ENCODE data around the gene LCE4A. TPM values are rescaled to one million over a fixed set of nuclear protein-coding genes. Genes with fewer than 3 reads are reported as not detected.
"Not testable (repeated sequence)": the region's sequence is repeated elsewhere in the genome, so short reads cannot be mapped to it uniquely, and the experiment has no call there.

The LCE4A gene, protein sequence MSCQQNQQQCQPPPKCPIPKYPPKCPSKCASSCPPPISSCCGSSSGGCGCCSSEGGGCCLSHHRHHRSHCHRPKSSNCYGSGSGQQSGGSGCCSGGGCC
- total RNA-seq (2014; rRNA removed; shearing (Covaris generic)) = not detected in 2 replicates

GRCh38 chr1:152707860-152708259 lies at the start of gene LCE4A:
Gene LCE4A (plus strand): TSS chr1:152708160. CDS start chr1:152709076, 916 bp downstream.
- no peak for DNase-seq (ENCODE audit: low read depth)

GRCh38 chr1:152658649-152659048 lies 49.3 kb upstream of the LCE4A start:
- no peak for DNase-seq (ENCODE audit: low read depth)

- DNase-seq (ENCODE audit: low read depth) = no peak
Observed at GRCh38 chr1:152663098-152663497, 44.9 kb upstream of the LCE4A start, which contains the start of gene LCE2D. Gene LCE2D (plus strand): TSS chr1:152663380. CDS start chr1:152664106, 726 bp downstream.

GRCh38 chr1:152666171-152666570 lies 41.8 kb upstream of the LCE4A start:
- not testable (repeated sequence) for DNase-seq (ENCODE audit: low read depth)

DNA sequence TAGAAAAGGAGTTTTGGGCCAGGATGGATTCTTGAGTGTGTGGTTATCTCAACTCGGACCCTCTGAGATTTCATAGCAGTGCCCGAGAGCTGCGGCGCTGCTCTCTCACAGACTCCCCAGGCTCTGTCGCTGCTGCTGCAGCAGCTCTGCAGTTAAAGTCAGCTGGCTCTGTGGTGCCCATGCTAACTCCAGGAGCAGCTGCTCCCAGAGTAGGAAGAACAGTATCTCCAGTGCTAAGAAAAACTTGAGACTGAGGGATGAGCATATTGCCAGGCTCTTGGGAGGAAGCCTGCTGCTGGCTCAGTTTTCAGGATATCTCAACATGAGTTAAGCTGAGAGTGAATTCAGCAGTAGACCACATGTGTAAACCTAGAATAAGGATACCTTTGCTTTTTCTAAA lies 40.3 kb upstream of the LCE4A start:
- DNase-seq (ENCODE audit: low read depth) = no peak

- no peak for DNase-seq (ENCODE audit: low read depth)
Observed at GRCh38 chr1:152673016-152673415, 34.9 kb upstream of the LCE4A start.

- not testable (repeated sequence) for DNase-seq (ENCODE audit: low read depth)
Observed at GRCh38 chr1:152674983-152675382, 33.0 kb upstream of the LCE4A start, which contains the start of gene LCE2C. Gene LCE2C (plus strand): TSS chr1:152675279. CDS start chr1:152676016, 737 bp downstream.

DNA sequence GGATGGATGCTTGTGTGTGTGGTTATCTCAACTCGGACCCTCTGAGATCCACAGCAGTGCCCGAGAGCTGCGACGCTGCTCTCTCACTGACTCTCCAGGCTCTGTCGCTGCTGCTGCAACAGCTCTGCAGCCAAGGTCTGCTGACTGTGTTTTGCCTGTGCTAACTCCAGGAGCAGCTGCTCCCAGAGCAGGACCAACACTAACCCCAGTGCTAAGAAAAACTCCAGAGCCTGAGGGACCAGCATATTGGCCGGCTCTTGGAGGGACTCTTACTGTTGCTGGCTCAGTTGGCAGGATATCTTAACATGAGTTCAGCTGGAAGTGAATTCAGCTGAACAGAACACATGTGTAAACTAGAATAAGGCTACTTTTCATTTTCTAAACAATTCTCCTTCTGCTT lies 28.5 kb upstream of the LCE4A start:
- DNase-seq (ENCODE audit: low read depth) = no peak

DNA sequence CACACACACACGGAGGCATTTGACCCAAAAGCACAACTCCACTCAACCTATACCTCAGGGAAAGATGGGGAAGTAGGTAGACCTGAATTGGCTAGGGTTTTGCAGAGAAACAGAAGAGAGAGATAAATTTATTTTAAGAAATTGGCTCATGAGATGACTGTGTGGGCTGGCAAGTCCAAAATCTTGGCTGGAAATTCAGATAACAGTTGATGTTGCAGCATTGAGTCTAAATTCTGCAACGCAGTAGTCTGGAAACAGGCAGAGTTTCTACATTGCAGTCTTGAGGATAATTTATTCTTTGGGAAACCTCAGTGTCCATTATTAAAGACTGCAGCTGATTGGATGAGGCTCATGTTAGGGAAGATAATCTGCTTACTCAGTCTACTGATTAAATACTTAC lies 26.3 kb upstream of the LCE4A start:
- DNase-seq (ENCODE audit: low read depth) = no peak

GRCh38 chr1:152683846-152684245 lies 24.1 kb upstream of the LCE4A start:
- no peak for DNase-seq (ENCODE audit: low read depth)

GRCh38 chr1:152685823-152686222 lies 22.1 kb upstream of the LCE4A start, which contains the start of gene LCE2B:
Gene LCE2B (plus strand): TSS chr1:152686123. CDS start chr1:152686844, 721 bp downstream.
- DNase-seq (ENCODE audit: low read depth) = not testable (repeated sequence)

DNA sequence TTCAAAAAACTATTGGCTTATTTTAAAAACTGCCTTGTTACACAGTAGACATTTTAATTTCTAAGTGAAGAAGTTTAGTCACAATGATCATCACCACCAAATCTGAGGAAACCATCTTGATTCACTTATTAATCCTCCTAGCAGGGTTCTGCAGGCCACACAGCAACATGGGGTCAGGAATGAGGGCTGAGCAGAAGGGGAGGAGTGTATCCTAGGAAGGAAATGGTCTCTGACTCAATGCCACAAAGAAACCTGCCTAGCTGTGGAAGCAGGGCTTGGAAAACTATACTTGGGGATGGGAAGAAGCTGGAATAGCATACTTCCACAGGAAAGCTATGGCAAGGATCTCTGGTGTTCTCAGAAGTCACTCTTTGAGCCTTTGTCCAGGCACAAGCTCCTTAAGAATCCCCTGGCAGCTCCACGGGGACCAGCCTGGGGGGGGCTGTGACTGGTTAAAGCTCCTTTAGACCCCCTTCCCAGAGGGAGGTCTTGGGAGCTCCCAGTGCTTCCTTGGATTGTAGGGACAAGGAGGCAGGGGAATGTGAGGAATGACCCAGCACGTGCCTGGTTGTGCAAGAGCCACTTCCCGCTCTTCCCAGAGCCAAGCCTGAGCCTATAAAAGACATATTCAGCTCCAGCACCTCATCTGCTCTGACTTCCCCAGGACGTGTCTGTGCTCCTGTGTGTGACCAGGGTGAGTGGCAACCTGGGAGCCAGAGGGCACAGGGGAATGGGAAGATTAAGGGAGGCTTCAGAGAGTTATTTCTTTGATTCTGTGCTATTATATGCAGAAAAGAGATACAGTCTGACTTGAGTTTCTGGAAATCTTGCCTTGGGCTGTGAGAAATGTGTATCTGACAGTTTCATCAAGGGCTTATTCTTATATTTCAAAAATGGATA lies 10.0 kb upstream of the LCE4A start, which contains the start of gene LCE2A:
Gene LCE2A, plus strand, starts transcription at position 645 of the 900 bp plus-strand sequence. CDS start 557 bp downstream, outside the sequence.
- no peak for DNase-seq (ENCODE audit: low read depth)

GRCh38 chr1:152699746-152700145 lies 8.2 kb upstream of the LCE4A start:
- DNase-seq (ENCODE audit: low read depth) = no peak

- no peak for DNase-seq (ENCODE audit: low read depth)
Observed at GRCh38 chr1:152718238-152718637, 10.3 kb downstream of the LCE4A start.

DNA sequence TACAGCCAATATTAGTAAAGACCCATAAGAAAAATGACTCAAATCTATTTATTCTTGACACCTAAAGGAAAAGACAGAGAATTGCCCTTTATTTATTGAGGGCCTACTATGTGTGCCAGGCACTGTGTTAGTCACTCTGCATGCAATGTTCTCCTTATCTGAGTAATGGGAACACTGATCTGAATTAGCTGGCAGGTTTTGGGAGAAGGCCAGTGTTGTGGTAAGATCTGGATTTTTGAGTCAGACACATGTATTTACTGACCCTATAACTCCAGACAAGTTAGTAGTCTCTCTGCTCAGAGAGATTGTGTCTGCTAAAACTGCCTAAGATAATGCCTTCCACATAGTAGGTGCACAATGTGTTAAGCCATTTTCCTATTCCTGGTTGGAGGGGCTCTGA lies 17.3 kb downstream of the LCE4A start:
- DNase-seq (ENCODE audit: low read depth) = no peak

DNA sequence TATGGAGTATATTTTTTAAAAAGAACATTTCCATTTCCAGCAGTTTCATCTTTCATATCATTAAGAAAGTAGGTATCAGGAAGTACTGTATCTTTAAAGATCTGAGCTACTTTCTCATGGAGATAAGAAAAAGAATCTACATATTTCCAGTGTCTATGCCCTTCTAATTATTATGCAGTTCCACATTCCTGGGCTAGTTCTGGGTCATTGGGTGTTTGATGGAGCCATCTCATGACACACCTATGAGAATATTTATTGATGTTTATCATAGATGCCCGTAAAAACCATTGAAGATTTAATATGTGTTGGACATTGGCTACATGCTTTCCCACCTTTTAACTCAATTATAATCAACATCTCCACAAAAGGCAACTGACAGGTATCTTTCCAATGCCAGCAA lies 21.0 kb downstream of the LCE4A start:
- no peak for DNase-seq (ENCODE audit: low read depth)

DNA sequence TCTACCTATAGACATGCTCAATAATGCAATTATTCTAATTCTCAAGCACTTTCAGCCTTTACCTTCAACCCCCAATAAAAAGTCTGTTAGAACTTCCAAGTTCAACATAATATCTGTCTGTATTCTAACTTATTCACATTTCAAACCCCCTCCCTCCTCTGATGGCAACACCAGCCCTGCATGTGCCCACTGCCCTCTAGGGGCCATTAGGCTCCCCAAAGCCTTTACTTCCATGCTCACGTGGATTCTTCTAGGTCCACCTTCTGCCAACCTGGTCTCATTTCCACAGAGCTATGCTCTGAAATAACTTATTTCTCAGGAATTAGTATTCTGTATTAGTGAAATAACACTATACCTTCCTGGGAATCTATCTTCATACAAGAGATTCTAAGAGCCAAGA lies 27.7 kb downstream of the LCE4A start:
- no peak for DNase-seq (ENCODE audit: low read depth)

DNA sequence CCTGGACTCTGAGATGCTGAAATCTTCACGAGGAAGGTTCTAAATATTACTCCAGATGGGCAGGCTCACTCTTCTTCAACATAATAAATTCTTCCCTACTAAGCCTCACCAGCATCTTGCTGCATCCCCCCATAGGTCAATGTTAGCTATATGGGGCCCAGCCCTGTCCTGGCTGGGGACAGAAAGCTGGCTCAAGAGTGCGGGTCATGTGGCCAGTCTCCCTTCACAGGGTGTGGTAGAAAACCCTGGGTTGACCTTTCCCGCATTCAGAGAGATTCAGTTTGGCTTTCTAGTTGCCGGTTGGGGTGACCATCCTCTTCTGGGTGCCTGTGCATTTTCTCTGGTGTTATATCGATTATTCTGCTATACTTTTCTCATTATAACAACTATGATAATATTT lies 30.0 kb downstream of the LCE4A start:
- DNase-seq (ENCODE audit: low read depth) = no peak

DNA sequence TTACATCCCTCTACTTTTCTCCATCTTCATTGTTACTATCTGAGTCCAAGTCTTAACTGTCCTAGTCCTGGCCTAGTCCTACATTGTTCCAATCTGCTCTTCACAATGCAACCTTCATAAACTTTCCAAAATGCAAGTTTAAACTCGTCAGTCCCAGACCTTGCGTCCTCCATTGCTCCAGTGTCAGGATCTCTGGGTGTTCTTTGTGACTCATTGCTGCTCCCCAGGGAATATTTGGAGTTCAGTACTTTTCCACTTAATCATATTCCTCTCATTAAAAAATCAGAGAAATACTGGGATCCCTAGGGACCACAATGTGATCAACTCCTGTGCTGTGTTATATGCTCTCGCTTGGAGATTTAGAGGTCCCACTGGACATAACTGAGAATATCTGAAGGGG lies 31.9 kb downstream of the LCE4A start:
- no peak for DNase-seq (ENCODE audit: low read depth)

- DNase-seq (ENCODE audit: low read depth) = no peak
Observed at GRCh38 chr1:152741656-152742055, 33.7 kb downstream of the LCE4A start.

DNA sequence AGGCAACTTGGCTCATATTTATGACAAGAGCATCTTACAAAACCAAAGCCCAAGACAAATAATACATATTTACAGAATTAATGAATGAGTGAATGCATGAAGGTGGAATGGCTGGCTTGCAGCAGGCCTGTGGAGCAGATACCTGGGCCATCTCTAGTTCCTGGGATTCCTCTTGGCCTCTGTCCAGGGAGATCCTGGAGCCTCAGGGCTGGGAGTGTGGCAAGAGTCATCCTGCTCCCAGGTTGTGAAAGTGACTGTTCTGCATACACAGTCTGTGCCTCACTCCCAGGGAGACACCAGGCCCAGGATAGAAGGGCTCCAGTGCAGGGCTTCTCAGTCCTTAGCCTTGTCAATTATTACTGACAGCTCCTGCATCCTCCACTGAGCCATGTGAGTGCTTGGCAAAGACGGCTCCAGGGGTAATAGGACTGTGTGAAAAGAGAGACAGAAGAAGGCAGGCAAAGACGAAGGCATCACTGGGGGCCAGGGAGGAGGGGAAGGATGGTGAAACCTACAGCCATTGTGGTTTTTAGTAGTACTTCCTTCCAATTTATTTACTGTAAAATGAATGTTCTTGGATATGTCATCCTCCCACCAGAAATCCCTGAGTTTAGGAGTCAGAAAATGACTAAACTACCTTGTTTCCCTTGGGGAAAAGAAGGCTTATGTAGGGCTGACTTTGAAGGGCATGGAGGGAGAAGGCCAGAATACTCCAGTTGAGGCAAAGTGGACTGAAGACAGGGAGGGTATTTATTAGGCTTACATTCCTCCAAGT lies 35.6 kb downstream of the LCE4A start:
- DNase-seq (ENCODE audit: low read depth) = no peak

- DNase-seq (ENCODE audit: low read depth) = peak; percentile 29
Observed at GRCh38 chr1:152745289-152745704, 37.3 kb downstream of the LCE4A start.

All from RPMI7951 (cell line).